HG02852 (cell line): Measurements from ENCODE around the gene TADA1.
"Not testable (repeated sequence)": the region's sequence is repeated elsewhere in the genome, so short reads cannot be mapped to it uniquely, and the experiment has no call there.

Experiments used
- ATAC-seq: cut with Tn5 transposase; IDR thresholded peaks from one replicate; pipeline ENCODE4 v1.9.1; 2021; ENCODE audit warnings: mild to moderate bottlenecking, moderate library complexity; ENCODE audit not compliant: unreplicated experiment

TADA1 gene

DNA sequence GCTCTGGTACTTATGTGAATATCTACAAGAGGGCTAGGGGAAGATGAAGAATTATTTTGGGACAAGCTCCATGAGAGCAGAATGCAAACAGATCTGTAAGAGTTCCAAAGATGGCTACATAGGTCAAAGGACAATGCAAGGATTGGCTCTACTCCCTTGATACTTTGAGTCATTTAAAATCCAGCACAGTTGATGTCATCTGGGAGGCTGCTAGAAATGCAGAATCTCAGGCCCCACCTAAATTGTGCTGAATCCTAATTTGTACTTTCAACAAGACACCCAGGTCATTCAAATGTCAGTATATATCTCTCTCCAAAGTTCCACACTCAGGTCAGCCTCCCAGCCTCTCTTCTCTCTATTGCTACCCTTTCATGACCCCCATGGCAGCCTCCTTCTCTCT lies 23.7 kb upstream of the TADA1 start:
- no peak for ATAC-seq

DNA sequence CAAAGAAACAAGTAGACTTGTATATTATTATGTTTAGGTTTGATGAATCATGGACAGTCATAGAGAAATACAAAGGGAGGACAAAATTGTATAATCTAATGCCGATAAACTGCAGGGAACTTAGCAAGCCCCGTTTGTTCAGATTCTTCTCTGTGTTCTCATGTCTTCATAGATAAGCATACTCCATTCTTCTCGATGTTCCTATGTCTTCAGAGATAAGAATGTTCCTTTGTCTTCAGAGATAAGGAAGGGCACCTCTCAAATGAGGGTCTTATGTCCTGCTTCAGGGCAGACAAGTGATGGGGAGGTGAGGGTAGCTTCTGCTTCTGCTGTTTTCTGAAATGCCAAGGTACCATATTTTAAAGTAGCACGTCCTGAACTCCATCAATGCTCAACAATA lies 19.7 kb upstream of the TADA1 start:
- no peak for ATAC-seq

DNA sequence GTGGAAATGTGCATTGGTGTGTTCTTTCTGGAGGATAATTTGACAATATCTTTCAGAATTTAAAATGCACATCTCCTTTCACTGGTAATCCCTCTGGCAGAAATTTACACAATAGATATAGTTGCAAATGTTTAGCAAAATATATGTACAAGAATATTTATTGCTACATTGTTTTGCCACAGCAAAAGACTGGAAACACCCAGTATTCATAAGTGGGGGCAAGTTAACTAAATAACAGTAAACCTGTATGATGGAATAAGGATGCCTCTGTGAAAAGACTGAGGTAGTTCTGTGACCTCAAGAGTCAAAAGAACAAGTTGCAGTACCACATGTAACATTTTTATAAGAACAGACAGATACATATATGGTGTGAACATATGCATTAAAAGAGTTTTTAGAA lies 13.7 kb upstream of the TADA1 start:
- no peak for ATAC-seq

DNA sequence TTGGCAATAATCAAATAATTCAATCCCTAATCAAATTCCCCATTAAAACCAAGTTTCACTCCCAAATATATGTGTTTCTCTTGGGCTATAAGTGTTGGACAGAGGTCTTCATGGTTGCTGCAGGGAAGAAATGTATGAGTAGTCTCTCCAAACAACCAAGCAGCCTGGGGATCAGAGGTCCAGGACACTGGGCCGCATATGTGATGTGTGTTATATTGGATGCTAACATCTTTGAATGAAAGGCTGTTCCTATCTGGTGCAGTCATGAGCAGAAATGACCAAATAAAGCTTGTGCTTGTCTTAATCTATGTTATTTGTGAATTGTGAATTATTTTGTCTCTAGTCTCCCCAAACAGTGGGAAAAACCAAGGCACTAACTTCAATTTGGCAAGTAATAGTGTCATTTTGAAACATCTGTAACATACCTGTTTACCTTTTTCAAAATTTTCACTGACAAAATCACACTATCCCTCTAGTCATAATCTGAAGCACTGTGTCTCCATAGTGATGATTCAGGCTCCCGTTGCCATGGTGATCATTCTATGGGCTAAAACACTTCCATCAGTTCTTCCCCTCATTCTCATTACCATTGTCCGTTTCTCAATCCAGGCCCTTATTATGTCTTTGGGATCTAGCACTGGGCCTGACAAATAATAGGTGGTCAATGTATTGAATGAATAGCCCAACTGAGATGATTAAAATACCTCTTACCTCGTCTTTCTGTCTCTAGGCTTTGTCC lies 12.5 kb upstream of the TADA1 start:
- ATAC-seq, result no peak

DNA sequence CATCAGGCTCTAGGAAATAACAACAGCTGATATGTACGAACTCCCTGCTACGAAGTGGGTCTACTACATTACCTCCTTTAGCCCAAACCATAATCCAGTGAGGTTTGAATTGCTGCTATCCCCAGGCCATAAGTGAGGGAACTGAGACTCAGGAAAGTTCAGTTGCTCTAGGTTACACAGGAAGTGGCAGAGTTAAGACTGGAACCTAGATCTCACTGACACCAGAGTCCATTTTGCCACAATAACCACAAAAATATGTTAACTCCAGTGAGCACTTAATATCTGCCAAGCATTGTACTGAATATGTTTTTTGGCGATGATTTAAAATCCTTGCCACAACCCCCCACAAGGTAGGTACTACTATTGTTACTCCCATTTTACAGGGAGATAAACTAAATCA lies 8.9 kb upstream of the TADA1 start:
- no peak for ATAC-seq

DNA sequence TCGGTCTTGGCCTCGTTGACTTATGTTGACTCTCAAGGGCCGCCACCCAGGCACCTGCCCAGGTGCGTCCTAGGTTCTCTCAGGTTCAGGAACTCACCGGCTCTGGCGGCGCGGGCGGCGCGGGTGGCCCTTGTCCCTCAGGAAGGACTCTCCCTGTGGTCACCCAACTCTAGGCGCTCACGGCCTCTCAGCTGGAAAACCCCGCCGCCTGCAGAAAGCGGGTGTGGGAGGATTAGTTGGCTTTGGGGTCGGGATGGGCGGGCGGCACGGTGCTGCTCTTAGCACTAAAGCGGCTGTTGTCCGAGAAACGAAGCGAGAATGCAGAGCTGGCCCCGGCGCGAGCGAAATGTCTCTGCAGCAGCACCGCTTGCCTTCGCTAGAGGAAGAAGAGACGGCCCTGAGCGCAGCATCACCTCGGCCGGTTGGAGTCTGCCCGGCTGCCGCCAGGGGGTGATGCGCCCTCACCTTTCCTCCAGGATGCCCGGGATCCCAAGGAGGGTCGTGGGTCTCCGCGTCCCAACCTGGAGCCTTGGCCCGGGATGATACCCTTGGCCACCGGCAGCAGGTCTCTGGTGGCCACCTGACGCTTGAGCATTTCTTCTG lies 8.1 kb upstream of the TADA1 start:
- peak; percentile 56 for ATAC-seq

DNA sequence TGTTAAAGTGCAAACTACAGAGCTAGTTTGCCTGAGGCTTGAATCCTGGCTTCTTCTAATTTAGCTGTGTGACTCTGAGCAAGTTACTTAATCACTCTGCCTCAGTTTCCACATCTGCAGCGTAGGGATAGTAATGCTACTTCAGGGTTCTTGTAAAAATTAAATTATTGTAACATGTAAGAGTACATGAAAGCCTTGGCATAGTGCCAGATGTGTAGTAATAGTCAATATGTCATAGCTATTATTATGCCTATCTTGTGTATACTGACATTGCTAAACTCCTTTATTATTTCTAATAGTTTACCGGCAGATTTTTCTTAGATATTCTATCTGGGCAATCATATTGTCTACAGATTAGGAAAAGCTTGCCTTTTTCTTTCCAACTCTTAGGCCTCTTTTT lies 6.8 kb upstream of the TADA1 start:
- ATAC-seq, result no peak

DNA sequence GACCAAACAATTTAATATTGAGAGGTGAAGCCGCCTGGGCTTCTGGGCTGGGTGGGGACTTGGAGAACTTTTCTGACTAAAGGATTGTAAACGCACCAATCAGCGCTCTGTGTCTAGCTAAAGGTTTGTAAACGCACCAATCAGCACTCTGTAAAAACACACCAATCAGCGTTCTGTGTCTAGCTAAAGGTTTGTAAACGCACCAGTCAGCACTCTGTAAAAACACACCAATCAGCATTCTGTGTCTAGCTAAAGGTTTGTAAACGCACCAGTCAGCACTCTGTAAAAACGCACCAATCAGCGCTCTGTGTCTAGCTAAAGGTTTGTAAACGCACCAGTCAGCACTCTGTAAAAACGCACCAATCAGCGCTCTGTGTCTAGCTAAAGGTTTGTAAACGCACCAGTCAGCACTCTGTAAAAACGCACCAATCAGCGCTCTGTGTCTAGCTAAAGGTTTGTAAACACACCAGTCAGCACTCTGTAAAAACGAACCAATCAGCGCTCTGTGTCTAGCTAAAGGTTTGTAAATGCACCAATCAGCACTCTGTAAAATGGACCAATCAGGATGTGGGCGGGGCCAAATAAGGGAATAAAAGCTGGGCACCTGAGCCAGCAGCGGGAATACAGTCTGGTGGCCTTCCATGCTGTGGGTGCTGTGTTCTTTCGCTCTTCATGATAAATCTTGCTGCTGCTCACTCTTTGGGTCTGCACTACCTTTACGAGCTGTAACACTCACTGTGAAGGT lies 2.3 kb upstream of the TADA1 start:
- not testable (repeated sequence) for ATAC-seq

DNA sequence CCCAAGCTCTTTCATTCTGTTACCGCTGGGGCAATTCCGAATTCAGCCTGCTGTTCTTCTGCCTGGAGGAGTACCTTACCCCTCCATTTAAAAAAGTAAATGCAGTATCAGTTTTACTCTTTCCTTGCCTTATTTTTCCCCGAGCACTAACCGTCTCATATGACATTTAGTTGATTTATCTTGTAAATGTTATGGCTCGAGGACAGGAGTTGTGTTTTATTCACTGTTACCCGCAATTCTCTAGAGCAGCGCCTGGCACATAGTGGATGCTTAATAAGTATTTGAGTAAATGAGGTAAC lies 425 bp upstream of the TADA1 start:
- no peak for ATAC-seq

DNA sequence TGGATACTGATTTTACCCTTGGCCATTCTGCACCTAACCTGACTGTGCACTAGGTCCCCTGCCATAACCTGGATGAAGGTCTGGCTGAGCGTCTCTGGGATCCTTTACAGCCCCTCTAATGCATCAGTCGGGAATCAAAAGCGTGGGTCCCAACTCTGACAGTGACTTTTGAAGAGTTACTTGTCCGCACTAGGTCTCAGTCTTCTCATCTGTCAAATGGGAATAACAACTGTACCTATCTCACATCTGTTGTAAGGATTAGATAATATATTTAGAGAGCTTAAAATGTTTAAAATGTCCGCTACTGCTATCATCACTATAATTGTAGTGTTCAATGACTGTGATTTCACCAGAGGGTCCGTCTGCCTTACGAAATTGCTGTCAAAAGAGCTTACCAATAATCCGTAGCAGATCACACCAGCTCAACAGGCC lies 746 bp downstream of the TADA1 start:
- no peak for ATAC-seq

DNA sequence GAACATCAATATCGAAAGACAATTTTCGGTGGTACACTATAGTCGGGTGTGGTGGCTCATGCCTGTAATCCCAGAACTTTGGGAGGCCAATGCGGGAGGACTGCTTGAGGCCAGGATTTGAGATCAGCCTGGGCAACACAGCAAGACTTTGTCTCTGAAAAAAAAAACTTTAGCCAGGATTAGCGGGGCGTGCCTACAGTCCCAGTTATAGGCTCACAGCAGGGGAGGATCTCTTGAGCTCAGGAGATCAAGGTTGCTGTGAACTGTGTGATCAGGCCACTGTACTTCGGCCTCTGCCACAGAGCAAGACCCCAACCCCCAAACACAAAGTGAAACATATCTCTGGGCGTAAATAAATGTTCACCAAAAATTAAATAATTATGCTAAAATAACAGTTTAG lies 1.6 kb downstream of the TADA1 start:
- no peak for ATAC-seq

DNA sequence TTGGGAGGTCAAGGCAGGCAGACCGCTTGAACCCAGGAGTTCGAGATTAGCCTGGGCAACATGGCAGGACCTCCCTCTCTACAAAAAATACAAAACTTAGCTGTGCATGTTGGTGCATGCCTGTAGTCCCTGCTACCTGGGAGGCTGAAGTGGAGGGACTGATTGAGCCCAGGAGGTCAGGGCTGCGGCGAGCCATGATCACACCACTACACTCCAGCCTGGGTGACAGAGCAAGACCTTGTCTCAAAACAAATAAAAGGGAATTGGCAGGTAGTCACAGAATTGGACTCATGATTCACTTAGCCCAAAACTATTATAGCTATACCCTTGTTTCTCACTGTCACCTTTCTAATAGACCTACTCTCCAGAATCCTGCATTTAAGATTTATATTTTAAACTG lies 5.5 kb downstream of the TADA1 start:
- ATAC-seq, result no peak

DNA sequence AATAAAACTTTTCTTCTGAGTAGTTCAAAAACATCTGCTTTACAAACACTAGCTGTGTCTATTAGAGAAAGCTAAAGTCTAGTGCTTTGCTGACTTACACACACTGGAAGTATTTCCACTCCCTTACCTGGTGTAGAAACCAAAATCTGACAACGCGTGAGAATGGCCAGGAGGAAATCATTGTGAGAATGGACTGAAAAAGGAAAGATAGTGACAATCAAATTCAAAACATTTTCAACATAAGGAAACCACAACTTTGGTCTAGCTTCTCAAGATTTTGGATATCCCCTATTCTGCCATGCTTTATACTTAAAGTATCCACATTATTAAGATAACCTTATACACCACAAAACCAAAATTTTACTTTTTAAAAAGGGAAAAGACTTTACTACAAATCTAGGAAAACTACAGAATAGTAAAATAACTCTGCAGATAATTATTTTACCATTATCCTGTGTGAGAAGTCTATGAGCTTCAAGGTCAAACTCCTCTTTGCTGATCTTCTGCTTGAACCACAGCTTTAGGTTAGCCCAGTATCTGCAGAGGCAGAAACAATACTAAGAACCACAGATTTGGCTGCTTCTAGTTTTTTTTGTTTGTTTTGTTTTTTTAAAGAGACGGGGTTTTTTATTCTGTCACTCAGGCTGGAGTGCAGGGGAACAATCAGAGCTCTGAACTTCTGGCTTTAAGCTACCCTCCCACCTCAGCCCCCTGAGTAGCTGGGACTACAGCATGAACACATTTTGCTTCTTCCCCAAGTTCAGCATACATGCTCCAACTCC lies 6.6 kb downstream of the TADA1 start:
- ATAC-seq, result peak; percentile 53

DNA sequence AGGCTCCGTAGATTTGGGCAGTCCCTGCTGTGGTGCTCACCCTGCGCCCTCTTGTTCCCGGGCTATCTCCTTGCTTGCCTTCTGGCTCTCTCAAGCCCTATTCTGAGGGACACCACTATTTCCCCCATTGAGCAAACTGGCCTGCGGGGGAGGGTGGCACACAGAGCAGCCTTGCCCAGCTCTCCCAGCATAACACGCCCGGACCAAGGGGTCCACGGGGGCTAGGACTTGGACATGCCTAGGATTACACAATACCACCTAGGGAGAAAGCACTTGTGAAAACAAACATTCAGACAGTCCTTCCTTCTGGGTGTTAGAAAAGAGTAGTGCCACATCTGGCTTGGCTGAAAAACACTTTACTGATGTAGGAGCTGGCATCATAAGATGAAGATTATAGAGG lies 7.4 kb downstream of the TADA1 start:
- no peak for ATAC-seq

DNA sequence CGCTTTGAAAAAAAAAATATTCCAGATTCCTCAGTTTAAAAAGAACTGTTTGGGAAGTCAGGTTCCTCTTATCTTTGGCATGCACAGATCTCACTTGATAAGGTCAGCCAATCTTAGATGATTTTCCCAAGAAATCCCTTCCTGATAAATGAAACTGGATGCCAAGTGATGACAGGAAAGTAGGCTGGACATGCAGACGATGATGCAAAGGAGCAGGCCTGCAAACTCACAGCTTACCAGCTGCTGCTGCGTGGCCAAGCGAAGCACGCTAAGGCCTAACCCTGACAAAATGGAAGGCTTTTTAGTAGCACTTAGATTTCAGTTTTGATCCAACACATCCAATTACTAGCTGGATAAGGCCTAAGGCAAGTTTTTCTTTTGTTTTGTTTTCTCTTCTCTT lies 10.1 kb downstream of the TADA1 start:
- no peak for ATAC-seq

DNA sequence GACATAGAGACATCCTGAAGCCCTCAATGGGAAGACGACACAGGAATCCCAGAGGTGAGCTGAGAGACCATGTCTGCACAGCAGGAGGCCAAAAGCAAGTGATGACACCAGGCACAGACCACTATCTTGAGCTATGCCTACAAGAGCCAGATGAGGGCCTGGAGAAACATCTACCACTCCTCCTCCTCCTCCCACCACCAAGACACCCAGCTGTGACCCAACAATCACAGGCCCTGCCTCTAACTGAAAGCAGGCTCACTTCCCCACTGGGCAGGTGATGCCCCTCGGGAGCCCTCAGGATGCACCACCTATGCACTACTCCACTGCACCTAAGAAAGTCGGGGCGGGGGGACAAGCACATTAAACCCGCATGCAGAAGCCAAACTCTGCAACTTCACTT lies 16.5 kb downstream of the TADA1 start:
- no peak for ATAC-seq

DNA sequence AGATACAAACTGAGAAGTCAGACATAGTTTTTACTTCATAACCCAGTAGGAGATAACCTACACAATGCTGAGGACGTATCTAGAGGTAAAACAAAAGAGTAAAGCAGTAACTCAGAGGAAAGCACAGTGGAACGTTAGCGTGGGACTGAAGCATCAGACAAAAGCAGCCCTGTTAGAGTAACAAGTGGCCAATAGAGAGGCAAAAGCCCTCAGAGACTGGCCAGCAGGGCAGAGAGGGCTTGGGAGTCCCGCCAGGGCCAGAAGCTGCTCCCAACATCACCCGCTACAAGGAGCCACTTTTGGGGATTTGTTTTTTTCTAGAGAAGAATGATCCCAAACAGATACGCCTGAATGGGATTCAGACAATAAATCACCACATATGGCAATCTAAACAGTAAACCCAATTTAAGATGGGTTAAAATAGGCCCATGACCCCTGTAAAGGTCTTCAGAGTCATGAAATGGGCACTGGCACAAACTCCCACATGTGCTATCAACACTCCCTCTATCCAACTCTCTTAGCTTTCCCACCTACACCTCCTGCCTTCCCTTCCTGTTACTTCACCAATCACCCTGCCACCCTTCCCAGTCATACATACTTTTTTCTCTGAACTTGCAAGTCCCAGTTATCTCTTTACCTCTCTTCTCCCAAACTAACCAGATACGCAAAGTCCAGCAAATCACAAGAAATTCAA lies 17.2 kb downstream of the TADA1 start:
- no peak for ATAC-seq

DNA sequence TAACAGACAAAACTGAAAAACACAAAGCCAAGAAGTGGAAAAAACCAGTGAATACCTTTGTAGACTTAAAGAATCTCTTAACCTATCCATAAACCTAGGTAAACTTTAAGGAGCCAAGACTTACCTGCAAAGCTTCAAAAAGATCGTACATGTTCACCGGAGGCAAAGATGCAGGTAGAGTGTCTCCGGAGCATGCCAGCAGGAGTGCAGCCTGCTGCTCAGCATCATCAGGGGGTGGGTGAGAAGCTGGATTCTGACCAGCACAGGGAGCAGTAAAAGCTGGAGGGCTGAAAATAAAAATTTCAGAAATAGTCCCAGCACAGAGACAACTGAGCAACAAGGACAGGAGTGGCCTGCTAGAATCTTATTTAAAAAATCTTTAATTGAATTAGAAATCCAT lies 18.1 kb downstream of the TADA1 start:
- no peak for ATAC-seq

DNA sequence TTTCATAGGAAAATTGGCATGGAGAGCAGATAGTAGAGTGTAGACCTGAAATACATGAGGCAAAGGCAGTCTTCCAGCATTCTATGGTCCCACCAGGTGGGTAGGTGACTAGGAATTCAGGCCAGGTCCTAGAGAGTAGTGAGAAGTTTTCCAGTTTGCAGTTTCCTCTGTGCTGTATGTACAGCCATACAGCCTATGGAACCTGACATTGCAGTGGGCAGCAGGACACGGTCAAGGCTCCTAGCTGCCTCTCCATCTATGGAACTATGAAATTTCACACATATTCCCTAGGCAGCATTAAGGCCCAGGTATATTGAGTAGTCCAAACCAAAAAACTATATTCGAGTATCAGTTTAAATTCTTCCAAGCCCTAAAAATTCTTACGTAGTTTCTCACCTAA lies 20.5 kb downstream of the TADA1 start:
- ATAC-seq, result no peak

DNA sequence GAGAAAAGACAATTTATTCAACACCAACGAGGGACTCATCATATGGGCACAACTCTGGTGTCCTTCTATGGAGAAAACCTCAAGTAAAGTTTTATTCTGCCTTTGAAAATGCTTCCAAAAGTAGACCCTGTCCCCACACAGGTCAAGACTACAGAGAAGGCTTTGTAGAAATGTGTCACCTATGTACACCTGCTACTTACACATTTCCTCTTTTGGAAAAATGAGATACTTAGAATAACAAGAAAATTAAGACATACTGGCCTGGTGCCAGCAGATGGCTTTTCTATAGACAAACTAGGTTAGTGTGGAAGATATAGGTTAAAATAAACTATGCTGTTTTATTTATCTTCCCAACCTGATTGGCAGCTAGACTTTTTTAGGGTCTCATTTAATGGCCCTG lies 23.1 kb downstream of the TADA1 start:
- no peak for ATAC-seq

DNA sequence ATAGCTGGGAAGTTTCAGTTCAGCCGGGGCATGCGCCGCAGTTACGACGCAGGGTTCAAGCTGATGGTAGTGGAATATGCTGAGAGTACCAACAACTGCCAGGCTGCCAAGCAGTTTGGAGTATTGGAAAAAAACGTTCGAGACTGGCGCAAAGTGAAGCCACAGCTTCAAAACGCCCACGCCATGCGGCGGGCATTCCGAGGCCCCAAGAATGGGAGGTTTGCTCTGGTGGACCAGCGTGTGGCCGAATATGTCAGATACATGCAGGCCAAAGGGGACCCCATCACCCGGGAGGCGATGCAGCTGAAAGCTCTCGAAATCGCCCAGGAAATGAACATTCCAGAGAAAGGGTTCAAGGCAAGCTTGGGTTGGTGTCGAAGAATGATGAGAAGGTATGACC lies 26.9 kb downstream of the TADA1 start:
- ATAC-seq, result no peak
